GM19043 (cell line): Measurements from ENCODE around the gene RASGRP4.

Experiments used
- ATAC-seq: cut with Tn5 transposase; IDR thresholded peaks from one replicate; pipeline ENCODE4 v1.9.1; 2021; ENCODE audit warnings: low read depth; ENCODE audit not compliant: unreplicated experiment

The RASGRP4 gene

DNA sequence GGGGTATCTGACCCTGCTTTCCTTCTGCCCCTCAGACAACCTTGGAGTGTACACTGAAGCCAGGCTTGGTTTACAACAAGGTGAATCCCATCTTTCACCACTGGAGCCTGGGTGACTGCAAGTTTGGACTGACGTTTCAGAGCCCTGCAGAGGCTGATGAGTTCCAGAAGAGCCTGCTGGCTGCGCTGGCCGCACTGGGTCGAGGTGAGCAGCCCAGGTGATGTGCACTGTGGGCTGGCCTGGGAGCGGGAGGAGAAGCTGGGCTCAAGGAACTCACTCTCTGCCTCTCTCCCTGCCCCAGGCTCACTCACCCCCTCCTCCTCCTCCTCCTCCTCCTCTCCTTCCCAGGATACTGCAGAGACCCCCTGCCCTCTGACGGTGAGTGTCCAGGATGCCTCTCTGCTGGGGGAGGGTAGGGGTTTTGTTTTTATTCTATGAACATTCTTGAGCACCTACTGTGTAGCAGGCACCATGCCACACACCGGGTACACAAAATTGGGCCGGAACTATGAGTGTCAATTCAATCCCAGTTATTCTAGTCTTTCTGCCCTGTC lies 34.0 kb downstream of the RASGRP4 start:
- no peak for ATAC-seq

DNA sequence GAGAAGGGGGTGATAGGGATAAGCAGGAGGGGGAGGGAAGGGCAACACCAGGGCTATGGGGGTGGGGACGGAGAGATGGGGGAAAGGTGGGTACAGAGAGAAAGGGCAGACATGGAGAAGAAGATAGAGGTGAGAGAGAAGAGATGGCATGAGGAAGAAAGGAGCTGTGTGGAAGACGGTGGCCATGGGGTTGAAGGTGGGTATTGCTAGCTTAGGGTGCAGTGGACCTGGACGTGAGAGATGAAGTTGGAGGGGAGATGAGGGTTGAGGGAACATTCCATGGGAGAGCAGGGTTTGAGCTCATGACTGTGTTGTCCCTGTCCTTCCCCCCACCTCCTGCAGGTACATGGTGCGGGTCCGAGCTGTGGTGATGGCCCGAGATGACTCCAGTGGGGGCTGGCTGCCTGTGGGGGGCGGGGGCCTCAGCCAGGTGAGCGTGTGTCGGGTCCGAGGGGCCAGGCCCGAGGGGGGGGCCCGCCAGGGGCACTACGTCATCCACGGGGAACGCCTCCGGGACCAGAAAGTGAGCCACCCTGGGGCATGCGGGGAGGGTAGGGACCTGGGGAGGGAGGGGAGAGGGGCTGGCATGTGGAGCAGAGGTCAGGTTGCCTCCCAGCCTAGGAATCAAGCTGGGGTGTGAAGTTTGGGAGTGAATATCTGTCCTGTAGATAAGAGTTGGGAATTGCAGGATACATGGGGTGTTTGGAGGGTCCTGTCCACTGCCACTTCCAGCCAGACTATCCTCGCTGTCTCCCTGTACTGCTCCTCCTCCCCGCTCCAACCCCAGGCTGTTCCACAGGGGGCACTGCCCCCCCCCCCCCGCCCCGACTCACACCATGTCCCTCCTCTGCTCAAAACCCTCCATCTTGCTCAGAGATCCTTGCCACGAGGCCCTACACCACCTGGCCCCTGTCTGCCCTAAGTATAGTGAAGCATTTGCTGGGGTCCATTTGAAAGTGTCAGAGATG lies 35.8 kb downstream of the RASGRP4 start:
- ATAC-seq, result no peak

DNA sequence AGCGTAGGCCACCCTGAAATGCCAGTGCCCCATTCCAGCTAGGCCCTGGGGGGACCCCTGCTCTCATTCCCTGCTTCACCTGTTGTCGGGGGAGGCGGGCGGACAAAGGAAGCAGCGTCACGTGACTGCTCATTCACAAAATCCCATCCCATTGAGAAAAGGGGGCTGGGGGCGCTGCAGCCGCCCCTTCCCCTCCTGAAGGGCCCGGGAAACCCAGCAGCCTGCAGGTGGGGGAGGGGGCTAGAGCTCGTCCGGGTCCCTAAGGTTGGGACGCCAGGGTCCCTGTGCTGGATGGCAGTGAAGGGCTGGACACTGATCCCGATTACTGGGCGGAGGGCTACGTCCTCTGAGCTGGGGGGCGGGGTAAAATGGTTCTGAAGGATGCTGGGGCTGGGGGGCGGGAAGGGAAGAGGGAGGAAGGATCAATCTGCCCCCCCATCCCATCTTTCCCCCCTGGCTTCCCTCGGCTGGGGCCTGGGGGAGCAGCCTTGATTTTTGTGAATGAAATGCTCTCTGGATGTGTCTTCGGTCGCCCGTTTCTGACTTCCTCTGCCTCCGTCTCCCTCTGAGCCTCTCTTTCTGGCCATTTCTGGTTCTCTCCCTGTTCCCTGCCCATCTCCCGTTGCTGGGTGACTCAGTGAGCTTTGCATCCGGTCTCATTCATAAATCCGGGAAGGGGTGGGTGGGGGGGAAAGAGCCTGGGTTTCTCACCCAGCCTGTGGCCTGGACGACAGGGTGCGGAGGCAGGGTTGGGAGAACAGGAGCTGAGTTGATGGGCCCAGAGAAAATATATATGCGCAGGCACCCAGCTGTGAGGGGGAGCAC lies 36.7 kb downstream of the RASGRP4 start:
- no peak for ATAC-seq

DNA sequence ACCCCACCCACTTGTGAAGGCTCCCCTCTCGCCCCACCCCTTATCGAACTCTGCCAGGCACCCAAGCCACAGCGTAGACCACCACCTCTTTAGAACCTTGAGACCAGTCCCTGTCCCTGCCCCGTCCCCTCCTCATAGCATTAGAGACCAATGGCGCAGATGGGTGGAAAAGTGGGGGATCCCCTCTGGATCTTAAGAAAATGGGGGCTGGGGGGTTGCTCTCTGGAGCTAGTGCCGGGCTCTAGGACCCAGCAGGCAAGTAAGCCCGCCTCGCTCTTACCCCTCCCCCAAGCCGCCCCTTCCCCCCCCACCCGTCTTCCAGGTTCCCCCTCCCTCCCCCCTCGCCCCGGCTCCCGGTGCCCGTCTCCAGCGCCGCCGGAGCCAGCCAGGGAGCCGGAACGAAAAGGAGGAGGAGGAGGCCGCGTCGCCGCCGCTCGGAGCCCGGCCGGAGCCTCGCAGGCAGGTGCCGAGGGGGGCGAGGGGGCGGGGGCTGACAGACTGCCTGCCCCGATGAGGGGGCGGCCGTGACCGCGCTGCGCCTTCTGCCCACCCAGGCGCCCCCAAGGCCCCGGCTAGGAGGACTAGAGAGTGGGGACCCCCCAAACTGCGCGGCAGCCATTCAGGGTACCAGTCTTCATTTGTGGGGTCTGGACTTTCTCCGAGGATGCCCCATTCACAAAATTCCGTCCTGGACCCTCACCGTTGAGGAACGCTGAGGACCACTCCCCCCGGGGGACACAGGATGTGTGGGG lies 37.5 kb downstream of the RASGRP4 start, which contains the start of gene SPRED3:
Gene SPRED3, plus strand, starts transcription at position 349 of the 752 bp plus-strand sequence. CDS start 1,606 bp downstream, outside the sequence.
- ATAC-seq, result no peak

DNA sequence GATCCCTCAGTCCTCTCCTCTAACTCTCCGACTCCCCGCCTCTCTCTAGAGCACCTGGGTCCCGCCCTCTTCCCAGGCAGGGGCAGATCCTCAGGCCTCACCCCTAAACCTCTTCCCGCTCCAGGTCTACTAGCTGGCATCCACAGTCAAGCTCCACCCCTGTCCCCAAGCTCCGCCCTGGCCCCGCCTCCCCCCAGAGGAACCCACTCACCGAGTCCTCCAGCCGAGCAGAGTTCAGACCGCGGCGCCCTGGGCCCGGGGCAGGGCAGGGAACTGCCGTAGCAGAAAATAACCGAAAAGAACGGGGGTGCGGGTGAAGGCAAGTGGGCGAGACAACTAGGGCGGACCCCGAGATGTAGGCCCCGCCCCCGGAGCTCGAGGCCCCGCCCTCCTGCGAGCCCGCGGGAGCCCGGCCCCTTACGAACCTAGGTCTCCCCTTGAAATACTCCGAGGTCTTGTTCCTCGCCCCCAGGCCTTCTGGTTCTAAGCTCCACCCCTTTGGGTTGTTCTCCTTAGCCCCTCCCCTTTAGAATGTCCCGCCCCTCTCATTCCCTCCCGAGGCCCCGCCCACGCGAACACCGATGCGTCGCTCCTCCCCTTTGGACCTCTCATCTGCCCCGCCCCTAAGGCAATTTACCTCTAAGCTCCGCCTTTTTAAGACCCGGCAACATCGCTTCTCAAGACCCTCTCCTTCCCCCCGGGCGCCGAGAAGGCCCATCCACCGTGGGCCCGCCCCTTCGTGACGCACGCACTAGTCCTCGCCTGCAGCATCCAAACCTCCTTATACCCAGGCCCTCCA lies 38.3 kb downstream of the RASGRP4 start, which contains the start of gene GGN:
Gene GGN, minus strand, starts transcription at position 485 of the 799 bp plus-strand sequence. CDS start 773 bp downstream, outside the sequence.
- ATAC-seq, result no peak

DNA sequence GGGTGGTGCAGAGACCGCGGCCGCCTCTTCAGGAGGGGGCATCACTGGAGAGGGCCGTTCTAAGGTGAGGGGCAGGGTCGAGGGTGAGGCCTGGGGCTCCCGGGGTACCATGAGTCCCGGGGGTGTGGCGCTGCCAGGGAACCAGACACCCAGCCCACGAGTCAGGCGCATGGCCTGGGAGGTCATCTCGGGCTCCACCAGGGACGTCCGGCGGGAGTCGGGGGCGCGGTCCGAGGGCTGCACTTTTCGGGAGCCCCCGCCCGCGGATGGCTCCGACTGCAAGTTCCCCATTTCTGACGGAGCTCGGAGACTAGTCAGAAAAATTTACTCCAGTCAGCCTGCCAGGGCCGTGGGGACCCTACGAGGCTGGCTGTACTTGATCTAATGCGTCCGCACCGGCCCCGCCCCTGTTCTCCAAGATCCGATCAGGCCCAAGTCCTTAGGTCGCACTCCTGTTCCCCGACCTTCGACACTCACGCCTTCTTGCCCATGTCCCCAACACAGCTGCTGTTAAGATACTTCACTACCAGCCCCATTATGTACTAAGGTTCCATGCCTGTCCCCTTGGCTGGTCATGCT lies 39.0 kb downstream of the RASGRP4 start:
- no peak for ATAC-seq

DNA sequence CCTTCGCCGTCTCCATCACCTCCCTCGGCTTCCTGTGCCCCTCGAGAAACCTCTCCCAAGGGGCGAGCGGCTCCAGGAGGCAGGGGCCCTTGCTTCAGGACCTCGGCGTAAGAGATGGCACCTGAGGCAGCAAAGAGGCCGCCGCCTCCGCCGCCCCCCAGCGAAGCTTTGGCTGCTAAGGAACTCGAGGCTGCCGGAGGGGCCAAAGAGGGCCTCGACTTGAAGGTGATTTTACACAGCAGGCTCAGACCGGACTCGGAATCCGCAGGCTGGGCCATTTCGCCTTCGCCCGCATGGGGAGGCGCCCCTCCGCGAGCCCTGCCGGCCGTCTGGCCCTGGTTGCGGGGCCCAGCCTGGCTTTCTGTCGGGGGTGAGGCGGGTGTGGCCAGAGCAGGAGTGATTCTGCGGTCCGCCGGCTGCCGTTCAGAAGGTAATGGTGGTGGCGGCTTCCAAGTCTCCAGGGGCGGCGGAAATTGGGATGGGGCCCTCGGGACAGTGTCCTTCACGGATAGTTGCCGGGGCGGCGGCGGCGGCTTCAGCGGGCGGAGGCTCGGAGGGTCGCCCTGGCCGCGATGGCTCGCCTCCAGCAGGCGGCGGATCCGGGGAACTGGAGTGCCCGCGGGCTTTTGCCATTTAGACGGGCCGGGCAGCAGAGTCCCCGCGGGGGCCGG lies 39.6 kb downstream of the RASGRP4 start:
- no peak for ATAC-seq

DNA sequence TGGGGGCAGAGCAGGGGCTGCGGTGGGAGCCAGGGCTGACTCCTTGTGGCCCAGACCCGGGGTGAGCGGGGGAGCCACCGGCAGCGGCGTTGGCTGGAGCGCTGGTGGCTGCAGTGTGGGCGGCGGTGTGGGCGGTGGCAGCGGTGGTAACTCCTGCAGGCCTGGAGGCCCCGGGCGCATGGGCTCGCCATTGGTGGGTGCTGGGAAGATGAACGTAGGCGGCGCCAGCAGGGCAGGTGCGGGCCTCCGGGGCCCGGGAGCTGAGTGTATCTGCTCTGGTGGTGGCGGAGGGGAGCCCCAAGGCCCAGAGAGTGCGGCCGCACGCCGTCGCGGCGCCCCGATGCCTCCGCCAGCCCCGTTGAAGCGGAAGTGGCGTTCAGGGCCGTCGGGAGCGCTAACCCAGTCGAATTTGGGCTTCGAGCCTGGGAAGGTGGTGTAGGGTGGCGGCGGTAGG lies 40.2 kb downstream of the RASGRP4 start:
- no peak for ATAC-seq

DNA sequence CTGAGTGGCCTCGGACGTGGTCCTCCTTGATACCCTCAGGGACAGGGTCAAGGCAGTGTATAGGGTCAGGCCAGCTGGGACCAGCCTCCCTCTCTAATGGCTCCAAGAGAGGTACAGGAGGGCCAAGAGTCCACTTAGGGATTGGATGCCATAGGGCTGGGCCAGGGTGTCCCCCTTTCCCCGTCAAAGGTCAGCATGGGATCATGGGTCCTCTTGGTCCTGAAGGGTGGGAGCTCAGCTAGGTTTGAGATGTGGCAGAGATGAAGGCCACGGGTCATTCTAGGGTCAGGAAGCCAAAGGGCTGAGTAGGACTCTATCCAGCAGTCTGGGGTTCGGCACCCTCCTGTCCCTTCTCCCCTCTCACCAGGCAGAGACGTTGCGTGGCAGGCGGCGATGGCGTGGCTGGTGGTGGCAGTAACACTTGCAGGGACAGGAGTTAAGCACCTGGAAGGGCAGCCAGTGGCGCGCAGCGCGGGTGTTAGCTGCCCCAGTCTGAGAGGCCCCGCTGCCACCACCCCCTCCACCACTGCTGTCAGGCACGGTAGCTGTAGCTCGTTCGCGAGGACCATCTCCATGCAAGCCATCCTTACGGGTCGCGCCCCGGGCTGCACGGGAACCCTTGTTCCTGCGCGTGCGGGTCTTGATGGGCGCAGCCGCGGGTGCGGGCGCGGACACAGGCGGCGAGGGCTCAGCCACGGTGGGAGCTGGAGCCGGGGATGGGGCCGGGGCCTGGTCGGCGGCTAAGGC lies 40.8 kb downstream of the RASGRP4 start:
- no peak for ATAC-seq

DNA sequence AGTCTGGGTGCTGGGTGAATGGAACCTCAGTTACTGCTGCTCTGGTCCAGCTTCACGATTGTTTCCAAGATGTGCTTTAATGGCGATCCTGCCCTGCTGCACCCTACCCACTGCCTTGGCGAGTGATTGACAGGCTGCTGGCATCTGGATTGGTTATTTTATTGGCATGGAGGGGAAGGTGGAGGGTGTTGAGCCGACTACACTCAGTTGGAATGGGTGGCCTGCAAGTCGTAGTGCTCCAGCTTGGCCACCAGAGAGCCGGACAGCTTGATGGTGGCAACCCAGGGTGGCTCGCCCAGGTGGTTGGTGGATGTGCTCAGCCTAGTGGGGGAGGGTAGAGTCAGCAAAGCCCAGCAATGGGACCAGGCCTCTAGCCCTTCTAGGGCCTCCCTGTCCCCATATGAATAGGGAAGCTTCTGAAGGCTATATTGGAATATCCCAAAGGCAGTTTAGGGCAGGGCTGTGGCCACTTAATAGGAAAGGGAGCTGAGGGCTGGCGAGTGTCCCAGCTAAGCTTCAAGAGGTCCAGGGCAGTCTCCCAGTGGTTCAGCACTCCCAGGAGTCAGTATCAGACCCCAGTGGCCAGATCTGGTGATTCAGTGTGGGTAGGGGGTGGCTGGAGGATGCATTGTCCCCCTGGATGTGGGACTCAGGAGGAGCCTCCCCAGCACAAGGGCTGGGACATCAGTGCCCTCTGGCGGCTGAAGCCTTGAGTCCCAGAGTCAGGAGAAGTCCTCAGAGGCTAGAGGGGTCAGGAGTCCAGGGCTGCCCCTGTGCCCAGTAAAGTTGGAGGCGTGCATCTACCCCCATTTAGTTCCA lies 41.6 kb downstream of the RASGRP4 start:
- no peak for ATAC-seq

DNA sequence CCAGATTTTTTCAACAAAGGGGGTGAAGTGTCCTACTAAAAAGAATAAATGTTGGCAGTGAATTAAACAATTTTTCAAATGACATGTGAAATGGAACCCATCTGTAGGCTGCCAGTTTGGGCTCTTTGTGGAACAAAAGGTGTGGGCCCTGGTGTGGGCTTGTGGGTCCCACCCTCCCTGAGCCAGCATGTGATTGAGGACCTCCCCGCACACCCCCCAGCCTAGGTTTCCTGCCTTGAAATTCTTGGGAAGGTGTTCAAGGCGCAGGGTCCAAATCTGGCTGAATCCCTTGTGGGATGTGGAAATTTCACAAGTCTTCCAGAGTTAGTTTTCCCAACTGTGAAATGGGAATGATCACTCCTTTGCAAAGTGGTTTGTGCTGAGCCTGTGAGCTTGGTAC lies 42.3 kb downstream of the RASGRP4 start:
- ATAC-seq, result no peak

DNA sequence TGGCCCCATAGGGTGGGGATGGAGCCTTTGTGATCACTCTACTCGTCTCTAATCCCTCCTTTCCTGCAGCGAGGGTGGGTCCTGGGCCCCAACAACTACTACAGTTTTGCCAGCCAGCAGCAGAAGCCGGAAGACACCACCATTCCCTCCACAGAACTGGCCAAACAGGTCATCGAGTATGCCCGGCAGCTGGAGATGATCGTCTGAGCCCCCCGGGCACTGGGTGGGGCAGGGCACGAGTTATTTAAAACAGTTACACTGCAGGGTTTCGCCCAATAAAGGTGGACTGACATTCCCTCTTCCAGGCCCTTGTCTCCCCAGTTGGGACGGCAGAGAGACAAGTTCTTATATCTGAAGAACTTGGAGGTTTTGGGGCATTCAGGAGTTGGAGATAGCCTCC lies 42.8 kb downstream of the RASGRP4 start:
- ATAC-seq, result no peak

DNA sequence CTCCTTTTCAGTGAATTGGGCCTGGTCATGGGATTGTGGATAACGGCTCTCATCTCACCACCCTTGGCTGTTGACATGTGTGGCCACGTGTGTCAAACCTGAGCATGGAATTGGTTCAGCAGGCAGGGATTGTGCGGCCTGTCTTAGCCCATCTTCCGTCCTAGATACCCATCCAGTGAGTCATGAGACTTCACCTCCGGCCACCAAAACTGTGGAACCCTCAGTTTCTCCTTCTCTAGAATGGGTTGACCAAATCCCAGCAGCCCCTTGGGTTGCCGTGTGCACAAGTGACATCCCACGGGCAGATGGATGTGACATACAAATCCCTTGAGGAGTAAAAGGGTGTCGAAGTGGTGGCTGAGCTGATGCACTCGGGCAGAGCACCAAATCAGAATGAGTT lies 44.9 kb downstream of the RASGRP4 start:
- ATAC-seq, result no peak

DNA sequence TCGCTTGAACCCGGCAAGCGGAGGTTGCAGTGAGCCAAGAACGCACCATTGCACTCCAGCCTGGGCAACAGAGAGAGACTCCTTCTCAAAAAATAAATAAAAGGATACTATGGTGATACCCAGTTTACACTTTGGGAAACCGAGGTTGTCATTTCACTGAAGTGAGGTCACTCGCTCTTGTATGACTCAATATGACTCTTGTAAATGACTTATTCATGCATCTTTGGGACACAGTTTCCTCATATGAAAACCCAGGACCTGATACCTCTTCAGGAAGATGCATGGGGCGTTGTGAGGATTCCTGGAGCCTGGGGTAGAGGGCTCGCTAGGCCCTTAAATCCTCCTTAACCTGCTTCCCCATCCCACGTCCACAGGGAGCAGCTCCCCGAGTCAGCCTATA lies 47.2 kb downstream of the RASGRP4 start:
- ATAC-seq, result no peak

DNA sequence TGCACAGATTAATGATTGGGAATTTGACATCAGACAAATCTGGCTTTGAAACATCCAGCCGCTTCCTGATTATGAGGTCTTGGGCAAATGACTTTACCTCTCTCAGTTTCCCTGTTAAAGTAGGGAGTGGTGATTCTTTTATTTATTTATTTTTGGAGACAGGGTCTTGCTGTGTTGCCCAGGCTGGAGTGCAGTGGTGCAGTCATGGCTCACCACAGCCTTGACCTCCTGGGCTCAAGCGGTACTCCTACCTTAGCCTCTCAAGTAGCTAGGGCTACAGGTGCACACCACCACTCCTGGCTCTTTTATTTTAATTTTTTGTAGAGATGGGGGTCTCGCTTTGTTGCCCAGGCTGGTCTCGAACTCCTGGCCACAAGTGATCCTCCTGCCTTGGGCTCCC lies 49.0 kb downstream of the RASGRP4 start:
- ATAC-seq, result no peak

DNA sequence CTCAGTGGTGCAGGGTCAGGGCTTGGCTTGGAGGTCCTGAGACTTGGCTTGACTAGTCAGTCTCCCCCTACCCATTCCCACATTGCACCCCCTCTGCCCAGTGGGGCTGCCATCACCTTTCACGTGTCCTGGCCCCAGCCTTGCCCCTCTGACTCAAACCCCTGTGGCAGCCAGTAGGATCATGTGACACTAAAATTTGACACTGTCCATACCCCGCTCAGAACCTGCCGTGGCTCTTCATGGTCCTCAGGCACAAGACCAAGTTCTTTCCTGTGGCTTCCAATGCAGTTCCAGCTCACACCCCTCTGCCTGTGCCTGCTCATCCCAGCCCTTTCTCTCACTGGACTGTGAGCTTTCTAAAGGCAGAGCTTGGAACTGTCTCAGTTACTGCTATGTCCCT lies 49.4 kb downstream of the RASGRP4 start:
- no peak for ATAC-seq

DNA sequence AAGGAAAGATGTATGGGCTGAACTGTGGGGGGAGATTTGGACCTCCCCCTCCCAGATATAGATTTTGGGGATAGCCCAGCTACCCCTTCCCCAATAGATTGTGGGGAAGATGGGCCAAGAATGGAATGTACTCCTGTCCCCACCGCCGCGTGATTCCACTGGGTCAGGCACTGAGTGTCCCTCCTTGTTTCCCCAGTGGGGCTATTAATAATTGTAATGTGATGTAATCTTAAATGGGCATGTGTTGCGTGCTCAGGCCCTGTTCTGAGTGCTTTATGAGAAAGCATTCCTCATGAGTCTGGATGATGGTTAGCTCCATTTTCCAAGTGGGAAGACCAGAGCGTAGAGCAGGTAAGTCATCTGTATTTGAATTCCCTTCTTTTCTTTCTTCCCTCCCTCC lies 50.3 kb downstream of the RASGRP4 start:
- ATAC-seq, result no peak
